NB4 (cell line): Measurements from ENCODE around the gene MAPRE2.

Experiments used
- DNase-seq: peaks from one replicate; pipeline ENCODE4 v3.0.0; 2010; ENCODE audit warnings: low read depth
- H3K4me3 ChIP-seq: one replicate; pipeline ENCODE4 v1.5.1; 2011; ENCODE audit warnings: mild to moderate bottlenecking, low read depth, low read length, moderate library complexity
- CTCF ChIP-seq: IDR thresholded peaks from one replicate; pipeline ENCODE4 v1.5.1; 2012; ENCODE audit warnings: low read depth, low read length
- MYC ChIP-seq: IDR thresholded peaks from 2 replicates; pipeline ENCODE4 v1.6.1; 2011; ENCODE audit warnings: low read depth, low read length
- POLR2A ChIP-seq: IDR thresholded peaks from 2 replicates; pipeline ENCODE4 v1.6.1; 2011; ENCODE audit warnings: mild to moderate bottlenecking; ENCODE audit not compliant: insufficient read length; ENCODE audit errors: extremely low read depth
- TF ChIP-seq, protein P1 (sequence below): IDR thresholded peaks from 2 replicates; pipeline ENCODE4 v1.6.1; 2011; ENCODE audit warnings: low read depth, low read length

The MAPRE2 gene

GRCh38 chr18:35112696-35113095 is 71.5 kb downstream of the MAPRE2 start:
- no peak for TF ChIP-seq POLR2A
- TF ChIP-seq MYC, result no peak
- TF ChIP-seq CTCF, result no peak
- TF ChIP-seq, protein P1, sequence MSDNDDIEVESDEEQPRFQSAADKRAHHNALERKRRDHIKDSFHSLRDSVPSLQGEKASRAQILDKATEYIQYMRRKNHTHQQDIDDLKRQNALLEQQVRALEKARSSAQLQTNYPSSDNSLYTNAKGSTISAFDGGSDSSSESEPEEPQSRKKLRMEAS, result no peak
- DNase-seq, result no peak
- no peak overlapping the region for H3K4me3 ChIP-seq

- no peak overlapping the region for H3K4me3 ChIP-seq
- DNase-seq, result no peak
- TF ChIP-seq, protein P1, result no peak
- TF ChIP-seq CTCF (no peak), POLR2A (no peak), MYC (no peak)
These were observed 73.1 kb downstream of the MAPRE2 start for GRCh38 chr18:35114305-35114704.

DNA sequence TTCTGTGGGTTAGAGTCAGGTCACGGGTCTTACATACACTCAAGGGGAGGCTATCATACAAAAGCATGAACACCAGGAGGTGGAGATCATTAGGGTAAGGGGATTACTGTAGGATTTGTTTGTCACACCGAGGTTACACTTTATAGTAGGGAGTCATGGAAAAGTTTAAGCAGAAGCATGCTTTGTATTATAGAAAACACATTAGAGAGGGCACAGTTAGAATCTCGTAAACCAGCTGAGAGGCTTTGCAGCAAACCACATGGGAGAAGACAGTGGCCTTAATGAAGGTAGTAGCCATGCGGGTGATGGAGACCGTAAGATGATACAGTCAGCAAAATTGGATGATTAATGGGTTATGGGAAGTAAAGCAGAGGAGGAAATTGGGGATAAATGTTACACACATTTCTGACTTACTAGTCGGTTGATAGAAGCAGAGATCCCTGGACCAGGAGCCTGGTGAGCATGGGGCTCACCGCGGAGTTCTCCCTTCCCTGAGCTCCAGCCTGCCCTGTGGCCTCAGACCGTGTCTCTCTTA is 75.6 kb downstream of the MAPRE2 start:
- H3K4me3 ChIP-seq, result no peak overlapping the region
- TF ChIP-seq CTCF (no peak), POLR2A (no peak), MYC (no peak)
- TF ChIP-seq, protein P1, result no peak
- no peak for DNase-seq

DNA sequence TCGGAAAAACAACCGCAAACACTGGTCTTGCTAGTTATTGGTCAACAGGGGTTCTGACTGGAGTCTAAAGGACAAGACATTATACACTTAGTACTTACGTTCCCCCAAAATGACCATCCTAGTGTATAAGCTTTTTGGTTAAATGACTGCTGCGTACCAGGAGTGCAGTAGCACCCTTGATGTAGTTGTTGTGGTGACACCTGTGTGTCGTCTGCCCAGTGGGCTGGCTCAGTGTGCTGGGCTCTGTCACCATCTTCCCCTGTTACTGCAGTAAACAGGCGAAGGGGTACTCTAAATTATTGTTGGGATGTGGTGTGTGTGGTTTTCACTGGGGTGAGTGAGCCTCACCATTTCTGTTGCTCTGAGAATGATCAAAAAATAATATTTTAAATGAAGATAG is 76.2 kb downstream of the MAPRE2 start:
- no peak for DNase-seq
- TF ChIP-seq MYC (no peak), POLR2A (no peak), CTCF (no peak)
- TF ChIP-seq, protein P1, result no peak
- H3K4me3 ChIP-seq, result no peak overlapping the region

DNA sequence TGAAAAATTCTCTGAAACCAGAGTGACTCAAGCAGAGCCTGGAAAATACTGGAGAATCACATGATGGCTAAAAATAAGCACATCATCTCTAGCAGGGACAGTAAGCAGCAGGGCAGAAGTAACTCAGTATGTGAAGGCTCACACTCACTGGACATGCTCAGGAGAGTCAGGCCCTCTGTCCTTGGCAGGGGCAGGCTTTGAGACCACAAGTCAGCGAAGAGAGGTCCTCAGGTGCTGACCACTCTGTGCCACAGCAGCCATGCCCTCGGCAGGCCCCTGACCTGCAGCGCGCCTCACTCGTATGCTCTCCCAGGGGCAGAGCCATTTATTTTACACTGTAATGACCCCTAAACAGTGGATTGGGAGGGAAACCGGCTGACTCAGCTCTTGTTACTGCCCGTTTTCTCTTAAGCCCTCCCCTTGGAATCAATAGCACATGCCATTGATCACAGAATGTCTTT is 76.8 kb downstream of the MAPRE2 start:
- no peak for DNase-seq
- no peak for TF ChIP-seq POLR2A
- TF ChIP-seq MYC, result no peak
- TF ChIP-seq, protein P1, result no peak
- TF ChIP-seq CTCF, result no peak
- no peak overlapping the region for H3K4me3 ChIP-seq
